ENCODE data around the gene PIGQ. TPM values are rescaled to one million over a fixed set of nuclear protein-coding genes. Genes with fewer than 3 reads are reported as not detected.

PIGQ gene
- total RNA-seq, 2 donors from 2014 or later, result 21.9 to 24.2 TPM

GRCh38 chr16:530111-530817, 39.5 kb upstream of the PIGQ start:
- DNase-seq (ENCODE audit: low spot score in 2 of 2) (no peak), ATAC-seq (no peak)
- H3K36me3 Mint-ChIP-seq, result peaks cover 11% of the 10 kb centered on the region in 2 donors
- no peaks in the 10 kb centered on the region for H3K9me3 Mint-ChIP-seq
- H3K27ac Mint-ChIP-seq, result peak overlapping the region; percentile 61 to 90

GRCh38 chr16:531494-532125, 38.2 kb upstream of the PIGQ start:
- H3K9me3 Mint-ChIP-seq, result no peaks in the 10 kb centered on the region
- no peak for DNase-seq (ENCODE audit: low spot score in 2 of 2)
- peaks cover 4 to 11% of the 10 kb centered on the region in 2 donors for H3K36me3 Mint-ChIP-seq
- no peak overlapping the region for H3K27ac Mint-ChIP-seq
- ATAC-seq, result no peak

GRCh38 chr16:533391-534123, 36.2 kb upstream of the PIGQ start:
- Mint-ChIP-seq H3K27ac (no peak overlapping the region), H3K9me3 (no peaks in the 10 kb centered on the region), H3K36me3 (peaks cover 2 to 8% of the 10 kb centered on the region in 2 donors)
- ATAC-seq (no peak), DNase-seq (ENCODE audit: low spot score in 2 of 2) (no peak)

- Mint-ChIP-seq H3K36me3 (peaks cover 0 to 7% of the 10 kb centered on the region in 2 donors), H3K9me3 (no peaks in the 10 kb centered on the region), H3K27ac (no peak overlapping the region)
- DNase-seq (ENCODE audit: low spot score in 2 of 2), result no peak
- ATAC-seq, result no peak
Measured at GRCh38 chr16:534135-534534, 35.6 kb upstream of the PIGQ start.

- Mint-ChIP-seq H3K36me3 (peaks cover 0 to 5% of the 10 kb centered on the region in 2 donors), H3K27ac (peak overlapping the region in 1 of 2 donors; percentile 50), H3K9me3 (no peaks in the 10 kb centered on the region)
- ATAC-seq, result no peak
- DNase-seq (ENCODE audit: low spot score in 2 of 2), result no peak
Measured at GRCh38 chr16:534856-535445, 34.8 kb upstream of the PIGQ start.

GRCh38 chr16:535446-536405, 34.0 kb upstream of the PIGQ start:
- no peak for DNase-seq (ENCODE audit: low spot score in 2 of 2)
- ATAC-seq, result peak; percentile 12 to 58
- H3K27ac Mint-ChIP-seq, result no peak overlapping the region
- no peaks in the 10 kb centered on the region for H3K9me3 Mint-ChIP-seq
- no peaks in the 10 kb centered on the region for H3K36me3 Mint-ChIP-seq

- H3K9me3 Mint-ChIP-seq, result no peaks in the 10 kb centered on the region
- DNase-seq (ENCODE audit: low spot score in 2 of 2) (no peak), ATAC-seq (no peak)
- H3K36me3 Mint-ChIP-seq, result no peaks in the 10 kb centered on the region
- no peak overlapping the region for H3K27ac Mint-ChIP-seq
Measured at GRCh38 chr16:536746-537145, 33.0 kb upstream of the PIGQ start.

- no peak overlapping the region for H3K27ac Mint-ChIP-seq
- H3K9me3 Mint-ChIP-seq, result no peaks in the 10 kb centered on the region
- peak in 1 of 2 donors; percentile 5 for ATAC-seq
- no peak for DNase-seq (ENCODE audit: low spot score in 2 of 2)
- no peaks in the 10 kb centered on the region for H3K36me3 Mint-ChIP-seq
Measured at GRCh38 chr16:537415-538335, 32.1 kb upstream of the PIGQ start.

GRCh38 chr16:539901-540530, 29.8 kb upstream of the PIGQ start:
- no peaks in the 10 kb centered on the region for H3K36me3 Mint-ChIP-seq
- ATAC-seq (no peak), DNase-seq (ENCODE audit: low spot score in 2 of 2) (no peak)
- H3K27ac Mint-ChIP-seq, result peak overlapping the region in 1 of 2 donors; percentile 56
- no peaks in the 10 kb centered on the region for H3K9me3 Mint-ChIP-seq

- Mint-ChIP-seq H3K36me3 (no peaks in the 10 kb centered on the region), H3K9me3 (no peaks in the 10 kb centered on the region), H3K27ac (no peak overlapping the region)
- ATAC-seq (no peak), DNase-seq (ENCODE audit: low spot score in 2 of 2) (no peak)
Measured at GRCh38 chr16:540645-541340, 29.0 kb upstream of the PIGQ start.

- ATAC-seq (no peak), DNase-seq (ENCODE audit: low spot score in 2 of 2) (no peak)
- no peaks in the 10 kb centered on the region for H3K36me3 Mint-ChIP-seq
- no peak overlapping the region for H3K27ac Mint-ChIP-seq
- no peaks in the 10 kb centered on the region for H3K9me3 Mint-ChIP-seq
Measured at GRCh38 chr16:543301-544164, 26.2 kb upstream of the PIGQ start.

GRCh38 chr16:544517-544916, 25.3 kb upstream of the PIGQ start:
- no peak overlapping the region for H3K27ac Mint-ChIP-seq
- ATAC-seq (no peak), DNase-seq (ENCODE audit: low spot score in 2 of 2) (no peak)
- no peaks in the 10 kb centered on the region for H3K9me3 Mint-ChIP-seq
- H3K36me3 Mint-ChIP-seq, result no peaks in the 10 kb centered on the region

- no peaks in the 10 kb centered on the region for H3K36me3 Mint-ChIP-seq
- H3K27ac Mint-ChIP-seq, result no peak overlapping the region
- no peaks in the 10 kb centered on the region for H3K9me3 Mint-ChIP-seq
- DNase-seq (ENCODE audit: low spot score in 2 of 2), result peak; percentile 52 to 73
- peak; percentile 76 to 84 for ATAC-seq
Measured at GRCh38 chr16:546909-547770, 22.6 kb upstream of the PIGQ start.
